Stimulated activated CD4-positive, alpha-beta T cell treated with anti-CD3 and anti-CD28 coated beads, TNF-alpha, amount 100 ng/mL, for 1 hour (primary cell): ENCODE results near the gene NAT8.
"Not testable (repeated sequence)": the region's sequence is repeated elsewhere in the genome, so short reads cannot be mapped to it uniquely, and the experiment has no call there.

Source experiments
- DNase-seq, 3 donors: peaks; one replicate each; pipeline ENCODE4 v3.0.0-alpha.2; 2020; ENCODE audit warnings: low read depth in 3 of 3, low spot score in 1 of 3

Gene NAT8, protein sequence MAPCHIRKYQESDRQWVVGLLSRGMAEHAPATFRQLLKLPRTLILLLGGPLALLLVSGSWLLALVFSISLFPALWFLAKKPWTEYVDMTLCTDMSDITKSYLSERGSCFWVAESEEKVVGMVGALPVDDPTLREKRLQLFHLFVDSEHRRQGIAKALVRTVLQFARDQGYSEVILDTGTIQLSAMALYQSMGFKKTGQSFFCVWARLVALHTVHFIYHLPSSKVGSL

DNA sequence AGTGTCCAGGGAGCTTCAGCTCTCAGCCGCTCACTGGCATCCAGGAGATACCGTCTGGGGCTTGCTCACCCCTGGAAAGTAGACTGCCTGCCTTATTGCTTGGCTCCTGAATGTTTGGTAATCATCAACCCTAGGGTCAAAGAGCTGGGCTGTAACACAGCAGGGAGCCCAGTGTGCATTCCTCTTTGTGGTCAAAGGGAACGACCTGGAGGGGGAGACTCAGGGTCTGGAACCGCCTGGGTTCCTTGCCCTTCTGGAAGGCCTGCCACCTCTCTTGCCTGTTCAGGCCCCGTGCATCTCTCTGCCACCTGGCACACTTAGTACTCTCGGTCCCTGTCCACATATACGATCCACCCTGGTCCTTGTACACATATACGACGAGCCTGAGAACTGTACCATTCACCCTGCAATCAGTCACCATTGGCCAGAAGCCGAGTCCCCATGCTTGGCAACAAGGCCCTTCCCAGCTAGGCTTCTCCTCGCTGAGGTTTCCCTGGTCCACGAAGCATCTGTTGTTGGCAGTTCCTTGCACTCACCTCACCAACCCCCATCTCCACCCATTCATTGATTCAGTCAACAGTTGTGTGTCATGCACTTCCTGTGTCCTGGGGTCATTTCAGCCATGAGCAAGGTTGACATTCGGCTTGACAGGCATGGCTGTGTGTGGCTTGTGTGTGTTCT lies at the start of gene NAT8:
Gene NAT8 (minus strand): TSS at position 85 of the 681 bp plus-strand sequence. CDS start 794 bp downstream, outside the sequence.
- no peak for DNase-seq

DNA sequence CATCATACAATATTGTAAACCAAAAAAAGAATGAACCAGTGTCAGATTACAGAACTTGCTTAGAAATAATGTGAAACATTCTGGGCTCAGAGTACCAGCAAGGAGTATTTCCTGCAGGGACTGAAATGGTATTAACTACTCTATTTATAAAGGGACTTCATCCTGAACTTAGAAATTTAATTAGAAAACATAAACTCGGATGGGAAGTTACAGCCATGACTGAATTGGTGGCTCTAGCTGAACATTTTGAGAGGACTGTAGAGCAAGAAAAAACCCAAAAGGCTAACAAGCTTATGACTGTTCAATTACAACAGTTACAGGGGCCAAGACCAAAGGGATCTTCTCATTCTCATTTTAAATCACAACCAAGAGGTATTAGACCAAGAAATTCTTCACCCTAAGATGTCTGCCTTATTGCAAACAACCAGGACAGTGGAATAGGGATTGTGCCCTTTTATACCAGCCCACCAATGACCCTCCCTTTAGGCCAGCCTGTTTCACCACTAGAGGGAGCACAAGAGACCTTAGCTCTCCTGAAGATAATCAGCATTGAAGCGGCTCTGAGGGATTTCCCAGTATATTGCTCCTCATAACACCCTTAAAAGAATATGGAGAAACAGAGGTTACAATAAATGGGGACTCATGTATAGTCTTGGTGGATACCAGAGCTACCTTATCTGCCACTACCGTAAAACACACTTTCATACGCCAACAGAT lies 48.3 kb upstream of the NAT8 start:
- not testable (repeated sequence) for DNase-seq

DNA sequence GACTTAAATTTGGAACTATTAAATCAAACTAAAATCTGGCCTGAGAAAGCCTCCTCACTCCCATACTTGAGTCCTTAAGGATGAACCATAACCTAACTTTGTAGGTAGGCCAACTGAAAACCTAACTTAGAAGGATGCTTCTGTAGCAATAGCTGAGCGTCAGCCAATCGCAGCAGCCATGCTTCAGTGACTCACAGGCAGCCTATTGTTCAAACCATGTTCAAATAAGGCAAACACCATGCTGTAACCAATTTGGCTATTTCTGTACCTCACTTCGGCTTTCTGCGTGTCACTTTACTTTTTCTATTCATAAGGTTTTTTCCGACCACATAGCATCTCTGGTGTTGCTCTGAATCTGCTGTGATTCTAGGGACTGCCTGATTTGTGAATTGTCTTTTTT lies 46.3 kb upstream of the NAT8 start:
- DNase-seq = not testable (repeated sequence)

DNA sequence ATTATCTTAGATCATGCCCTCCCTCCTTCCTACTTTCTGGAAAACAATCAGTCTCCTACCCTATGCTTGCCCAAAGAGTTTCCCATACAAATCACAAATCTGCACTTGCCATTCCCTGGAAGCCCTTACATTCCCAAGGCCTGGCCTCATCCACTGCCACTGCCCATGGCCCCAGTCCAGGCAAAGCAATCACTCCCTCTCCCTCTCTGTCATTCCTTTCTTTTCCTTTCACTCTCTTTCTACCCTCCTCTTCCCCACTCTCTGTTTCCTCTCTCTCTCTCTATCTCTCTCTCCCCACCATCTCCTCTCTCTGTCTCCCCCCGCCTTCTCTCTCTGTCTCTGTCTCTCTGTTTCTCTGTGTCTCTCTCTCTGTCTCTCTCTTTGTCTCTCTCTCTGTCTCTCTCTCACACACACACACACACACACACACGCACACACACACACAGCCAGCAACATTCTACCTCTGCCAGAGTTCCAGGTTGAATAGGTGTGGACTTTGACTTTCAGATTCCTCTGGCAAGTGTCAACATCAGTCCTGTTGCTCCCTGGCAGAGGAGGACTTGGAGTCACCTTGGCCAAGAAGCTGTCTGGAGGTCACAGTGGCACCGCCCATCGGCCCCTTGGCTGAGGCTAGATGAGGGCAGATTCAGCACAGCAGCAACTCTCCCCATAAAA lies 43.7 kb upstream of the NAT8 start:
- no peak for DNase-seq

DNA sequence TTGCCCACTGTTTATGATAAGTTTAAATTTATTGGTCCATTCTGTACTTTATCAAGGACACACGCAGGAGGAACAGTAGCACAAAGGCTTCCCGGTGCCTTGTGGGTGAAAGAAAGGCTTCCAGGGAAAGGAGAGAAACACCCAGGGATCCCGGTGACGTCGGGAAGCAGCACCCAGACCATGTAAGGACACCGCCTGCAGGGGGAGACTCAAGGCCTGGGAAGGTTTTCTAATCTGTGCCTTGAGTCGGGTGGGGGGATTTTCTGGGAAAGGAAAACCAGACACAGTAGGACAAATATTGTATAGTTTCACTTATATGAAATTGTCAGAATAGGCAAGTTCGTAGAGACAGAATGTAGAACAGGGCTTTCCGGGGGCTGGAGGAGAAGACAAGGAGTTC lies 42.7 kb upstream of the NAT8 start:
- DNase-seq = not testable (repeated sequence)

DNA sequence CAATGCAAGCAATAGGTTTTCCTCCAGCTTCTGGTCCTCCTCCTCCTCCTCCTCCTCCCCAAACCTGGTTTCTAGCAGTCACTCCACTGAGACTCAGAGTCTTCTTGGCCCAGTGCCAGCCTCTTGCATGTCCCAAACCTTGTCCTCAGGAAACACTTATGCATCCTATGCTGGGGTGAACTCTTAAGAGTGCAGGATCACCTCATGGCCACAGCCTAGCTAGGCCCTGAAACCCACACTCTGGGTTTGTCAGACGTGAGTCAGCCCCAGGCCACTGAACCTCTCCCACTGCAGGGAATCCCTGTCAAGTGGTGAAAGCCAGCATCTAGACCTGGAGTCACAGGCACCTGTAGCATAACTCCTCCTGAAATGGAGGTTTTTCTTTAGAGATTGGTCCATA lies 42.1 kb upstream of the NAT8 start:
- not testable (repeated sequence) for DNase-seq

DNA sequence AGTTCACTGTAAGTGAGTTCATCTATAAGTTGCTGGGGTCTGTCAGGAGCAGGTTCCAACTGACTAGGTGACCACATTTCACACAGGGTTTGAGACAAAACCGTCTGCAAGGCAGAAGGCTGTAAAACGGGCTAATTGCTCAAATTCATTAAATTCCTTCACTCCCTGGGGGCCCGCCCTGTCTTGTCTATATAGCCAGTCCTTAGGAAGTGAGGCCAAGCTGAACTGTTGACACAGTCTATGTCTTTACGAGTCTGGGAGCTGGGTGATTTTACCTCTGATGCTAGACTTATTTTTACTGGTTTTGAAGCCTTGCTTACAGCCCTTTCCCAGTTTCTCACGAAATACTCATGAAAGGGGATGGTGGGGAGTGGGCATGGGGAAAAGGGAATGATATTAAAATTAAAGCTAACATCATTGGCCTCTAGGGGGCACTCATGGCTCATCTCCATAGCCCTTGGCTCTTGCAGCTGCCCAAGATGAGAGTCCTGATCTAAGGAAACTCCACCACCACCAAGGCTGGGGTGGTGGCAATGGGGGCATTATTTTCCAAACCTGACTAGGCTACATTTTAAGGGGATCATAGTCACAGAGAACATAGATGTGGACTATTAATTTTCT lies 37.8 kb upstream of the NAT8 start:
- DNase-seq = not testable (repeated sequence)

DNA sequence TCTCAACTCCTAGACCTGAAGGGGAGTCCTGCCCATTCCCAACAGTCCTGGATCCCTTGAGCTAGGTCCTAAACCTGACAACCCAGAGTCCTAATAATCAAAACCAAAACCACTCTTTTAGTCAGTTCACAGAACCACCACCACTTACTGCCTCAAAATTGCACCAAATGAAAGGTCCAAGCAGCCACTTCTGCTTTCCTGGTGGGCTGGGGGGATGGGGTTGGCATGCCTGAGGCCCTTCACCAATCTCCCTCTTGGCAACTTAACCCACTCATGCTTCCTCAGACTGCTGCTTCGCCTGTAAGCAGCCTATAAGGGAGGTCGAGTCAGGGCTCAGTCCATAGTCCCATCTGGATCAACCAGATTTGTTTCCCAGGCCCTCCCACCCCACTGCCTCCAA lies 37.0 kb upstream of the NAT8 start:
- not testable (repeated sequence) for DNase-seq

DNA sequence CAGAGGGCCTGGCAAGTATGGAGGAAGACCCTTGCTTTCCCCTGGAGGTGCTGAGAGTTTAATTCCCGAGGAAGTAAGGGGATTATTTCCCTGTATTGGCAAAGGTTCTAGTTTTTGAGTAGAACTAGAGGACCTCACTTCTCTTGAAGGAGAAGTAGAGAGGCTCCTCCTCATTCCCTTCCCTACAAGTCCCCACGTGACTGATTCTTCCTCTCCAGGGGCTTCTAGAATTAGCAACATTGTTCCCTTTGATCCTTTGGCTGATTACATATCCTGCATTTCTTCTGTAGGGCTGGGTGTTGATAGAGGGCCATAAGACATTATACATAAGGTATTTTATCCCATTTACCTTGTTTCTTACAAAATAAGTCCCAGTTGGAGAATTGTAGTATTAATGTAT lies 35.8 kb upstream of the NAT8 start:
- not testable (repeated sequence) for DNase-seq

DNA sequence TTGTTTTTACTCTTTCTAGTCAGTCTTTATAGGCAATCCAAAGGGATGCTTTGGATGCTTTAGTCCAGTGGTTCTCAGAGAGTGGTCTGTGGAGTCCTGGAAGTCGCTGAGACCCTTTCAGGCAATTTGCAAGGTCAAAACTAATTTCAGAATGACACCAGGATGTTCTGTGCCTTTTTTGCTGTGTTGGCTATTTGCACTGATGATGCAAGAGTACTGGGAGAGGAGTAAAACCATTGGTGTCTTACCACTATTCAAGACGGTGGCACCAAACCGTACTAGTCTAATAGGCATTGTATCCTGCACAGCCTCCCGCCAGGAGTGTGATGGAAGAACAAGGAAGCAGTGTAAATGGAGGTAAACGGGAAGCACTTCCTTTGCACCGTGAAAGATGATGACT lies 34.0 kb upstream of the NAT8 start:
- DNase-seq = not testable (repeated sequence)

DNA sequence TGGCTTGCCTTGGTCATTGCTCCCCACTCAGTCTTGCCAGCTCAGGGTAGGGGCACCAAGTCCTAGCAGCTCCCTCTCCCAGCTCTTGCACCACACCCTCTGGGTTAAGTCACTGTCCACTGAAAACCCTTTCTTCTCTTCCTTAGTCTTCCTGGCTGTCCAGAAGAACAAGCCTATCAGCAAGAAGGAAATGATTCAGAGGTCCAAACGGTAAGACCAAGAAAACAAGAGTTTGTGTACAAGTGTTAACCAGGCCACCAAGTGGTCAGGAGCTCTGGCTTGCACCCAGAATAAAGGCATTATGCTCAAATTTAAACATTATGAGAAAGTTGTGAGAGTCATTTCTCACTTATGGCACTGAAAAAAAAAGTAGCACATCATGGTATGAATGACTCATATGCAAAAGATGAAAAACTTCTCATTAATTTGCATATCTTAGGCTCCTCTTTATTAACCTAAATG lies 32.5 kb upstream of the NAT8 start:
- not testable (repeated sequence) for DNase-seq

DNA sequence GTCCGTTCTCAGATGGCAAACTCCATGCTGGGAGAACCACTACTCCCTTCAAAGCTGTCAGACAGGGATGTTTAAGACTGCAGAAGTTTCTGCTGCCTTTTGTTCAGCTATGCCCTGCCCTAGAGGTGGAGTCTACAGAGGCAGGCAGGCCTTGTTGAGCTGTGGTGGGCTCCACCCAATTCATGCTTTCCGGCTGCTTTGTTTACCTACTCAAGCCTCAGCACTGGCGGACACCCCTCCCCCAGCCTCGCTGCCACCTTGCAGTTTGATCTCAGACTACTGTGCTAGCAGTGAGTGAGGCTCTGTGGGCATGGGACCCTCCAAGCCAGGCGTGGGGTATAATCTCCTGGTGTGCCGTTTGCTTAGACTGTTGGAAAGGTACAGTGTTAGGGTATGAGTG lies 27.8 kb upstream of the NAT8 start:
- DNase-seq = not testable (repeated sequence)

DNA sequence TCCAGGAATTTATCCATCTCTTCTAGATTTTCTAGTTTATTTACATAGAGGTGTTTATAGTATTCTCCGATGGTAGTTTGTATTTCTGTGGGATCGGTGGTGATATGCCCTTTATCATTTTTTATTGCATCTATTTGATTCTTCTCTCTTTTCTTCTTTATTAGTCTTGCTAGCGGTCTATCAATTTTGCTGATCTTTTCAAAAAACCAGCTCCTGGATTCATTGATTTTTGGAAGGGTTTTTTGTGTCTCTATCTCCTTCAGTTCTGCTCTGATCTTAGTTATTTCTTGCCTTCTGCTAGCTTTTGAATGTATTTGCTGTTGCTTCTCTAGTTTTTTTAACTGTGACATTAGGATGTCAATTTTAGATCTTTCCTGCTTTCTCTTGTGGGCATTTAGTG lies 25.0 kb upstream of the NAT8 start:
- not testable (repeated sequence) for DNase-seq

DNA sequence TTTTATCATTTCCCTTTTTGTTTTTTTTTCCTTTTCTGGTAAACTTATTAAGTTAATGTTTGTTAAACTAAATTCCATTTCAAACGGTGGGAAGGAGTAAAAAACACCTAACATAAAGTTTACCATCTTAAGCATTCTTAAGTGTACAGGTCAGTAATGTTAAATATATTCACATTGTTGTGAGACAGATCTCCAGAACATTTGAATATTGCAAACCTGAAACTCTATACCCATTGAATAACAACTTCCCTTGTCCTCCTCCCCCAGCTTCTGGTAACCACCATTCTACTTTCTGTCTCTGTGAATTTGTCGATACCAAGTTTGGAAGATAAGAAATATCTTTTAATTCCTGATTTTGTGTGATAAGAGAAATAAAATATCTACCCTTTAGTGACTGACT lies 12.0 kb upstream of the NAT8 start:
- no peak for DNase-seq

DNA sequence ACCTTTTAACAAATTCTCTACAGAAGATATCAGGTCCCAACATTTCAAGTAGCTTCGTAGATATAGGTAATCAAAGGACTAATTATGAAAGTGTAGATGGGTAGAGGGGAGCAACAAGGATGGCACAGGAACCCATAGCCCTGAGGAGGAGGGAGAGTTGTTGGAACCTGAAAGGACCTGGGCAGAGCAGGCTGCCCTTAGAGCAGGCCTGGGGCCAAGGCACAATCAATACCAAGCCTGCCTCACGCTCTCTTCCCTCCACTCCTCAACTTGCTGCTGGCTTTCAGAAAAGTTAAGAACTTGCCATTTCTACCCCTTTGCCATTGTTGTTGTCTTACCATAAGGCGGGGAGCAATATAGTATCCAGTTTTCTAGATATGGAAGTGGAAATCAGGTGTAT lies 10.1 kb upstream of the NAT8 start:
- no peak for DNase-seq

DNA sequence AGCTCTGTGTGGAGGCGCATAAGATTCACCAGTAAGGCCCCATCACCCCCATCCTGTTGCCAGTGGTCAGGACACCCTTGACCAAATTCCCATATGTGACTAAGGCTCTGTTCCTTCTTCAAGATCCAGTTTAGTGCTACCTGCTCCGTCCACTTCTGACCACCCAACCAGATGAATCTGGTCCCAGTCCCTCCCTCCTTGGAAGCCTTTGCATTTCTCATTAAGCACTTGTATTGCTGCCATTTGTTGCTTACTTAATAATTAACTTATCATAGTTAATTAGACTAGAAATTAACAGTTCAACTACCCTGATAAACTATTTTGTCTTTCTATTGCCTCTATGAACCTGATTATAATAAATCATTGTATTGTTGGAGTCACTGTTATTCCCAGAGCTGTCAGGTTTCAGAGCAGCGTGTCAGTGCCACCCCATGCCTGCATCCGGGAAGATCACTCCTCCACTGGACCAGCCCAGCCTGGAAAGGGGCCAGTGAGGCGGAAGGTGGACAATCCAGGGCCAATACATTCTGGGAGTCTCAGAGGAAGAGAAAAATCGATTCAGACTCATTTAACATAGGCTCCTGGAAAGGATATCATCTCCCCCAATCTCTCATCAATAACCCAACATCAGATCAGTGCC lies 9.5 kb upstream of the NAT8 start:
- DNase-seq = no peak

DNA sequence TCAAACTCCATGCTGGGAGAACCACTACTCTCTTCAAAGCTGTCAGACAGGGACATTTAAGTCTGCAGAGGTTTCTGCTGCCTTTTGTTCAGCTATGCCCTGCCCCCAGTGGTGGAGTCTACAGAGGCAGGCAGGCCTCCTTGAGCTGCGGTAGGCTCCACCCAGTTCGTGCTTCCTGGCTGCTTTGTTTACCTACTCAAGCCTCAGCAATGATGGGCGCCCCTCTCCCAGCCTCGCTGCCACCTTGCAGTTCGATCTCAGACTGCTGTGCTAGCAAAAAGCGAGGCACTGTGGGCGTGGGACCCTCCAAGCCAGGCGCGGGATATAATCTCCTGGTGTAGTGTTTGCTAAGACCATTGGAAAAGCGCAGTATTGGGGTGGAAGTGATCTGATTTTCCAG lies 5.5 kb upstream of the NAT8 start:
- DNase-seq = not testable (repeated sequence)

DNA sequence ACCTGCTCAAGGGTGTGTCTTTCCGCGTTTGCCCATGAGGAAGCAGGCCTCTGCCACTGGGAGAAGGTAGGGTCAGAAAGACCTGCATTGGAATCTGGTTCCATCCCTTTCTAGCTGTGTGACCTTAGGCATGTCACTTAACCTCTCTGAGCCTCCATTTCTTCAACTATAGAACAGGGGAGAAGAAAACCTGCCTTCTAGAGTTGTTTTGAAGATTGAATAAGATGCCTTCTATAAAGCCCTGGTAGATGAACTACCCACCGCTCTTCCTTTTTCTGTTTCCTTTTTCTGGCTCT lies 507 bp downstream of the NAT8 start:
- DNase-seq = no peak

DNA sequence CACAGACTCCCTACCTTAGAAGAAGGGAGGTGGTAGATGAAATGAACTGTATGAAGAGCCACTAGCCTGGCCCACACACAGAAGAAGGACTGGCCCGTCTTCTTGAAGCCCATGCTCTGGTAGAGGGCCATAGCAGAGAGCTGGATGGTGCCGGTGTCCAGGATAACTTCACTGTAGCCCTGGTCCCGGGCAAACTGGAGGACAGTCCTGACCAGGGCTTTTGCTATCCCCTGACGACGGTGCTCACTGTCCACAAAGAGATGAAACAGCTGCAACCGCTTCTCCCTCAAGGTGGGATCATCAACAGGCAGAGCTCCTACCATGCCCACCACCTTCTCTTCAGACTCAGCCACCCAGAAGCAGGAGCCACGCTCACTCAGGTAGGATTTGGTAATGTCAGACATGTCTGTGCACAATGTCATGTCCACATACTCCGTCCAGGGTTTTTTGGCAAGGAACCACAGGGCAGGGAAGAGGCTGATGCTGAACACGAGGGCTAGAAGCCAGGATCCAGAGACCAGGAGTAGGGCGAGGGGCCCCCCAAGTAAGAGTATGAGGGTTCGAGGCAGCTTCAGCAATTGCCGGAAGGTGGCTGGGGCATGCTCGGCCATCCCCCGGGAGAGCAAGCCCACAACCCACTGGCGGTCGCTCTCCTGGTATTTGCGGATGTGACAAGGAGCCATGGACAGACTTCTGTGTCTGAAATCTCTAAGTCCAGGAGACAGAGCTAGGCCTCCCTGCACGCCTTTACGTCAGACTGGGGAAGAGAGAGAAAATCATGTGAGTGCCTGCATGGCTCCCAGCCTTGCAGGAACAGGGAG lies 1.1 kb downstream of the NAT8 start:
- DNase-seq = no peak

DNA sequence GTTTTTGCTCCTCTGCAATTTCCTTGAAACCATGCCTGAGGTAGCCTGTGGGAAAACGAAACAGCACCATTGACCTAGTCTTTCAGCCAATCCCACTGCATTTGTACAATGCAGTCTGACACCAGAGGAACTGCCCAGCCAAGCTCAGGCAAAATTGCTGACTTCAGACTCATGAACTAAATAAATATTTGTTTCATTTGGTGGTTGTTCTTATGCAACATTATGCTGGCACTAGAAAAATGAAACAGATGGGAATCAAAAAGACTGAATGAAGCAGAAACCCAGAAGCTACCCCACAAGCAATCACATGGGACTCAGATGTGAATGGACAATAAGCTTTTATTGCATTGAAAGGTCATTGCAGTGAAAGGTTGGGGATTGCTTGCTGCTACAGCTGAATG lies 1.7 kb downstream of the NAT8 start:
- no peak for DNase-seq
